NCI-H748 (cell line): ENCODE data around the gene CELSR2.

Experiments
- DNase-seq: peaks from one replicate; lab custom pipeline; 2025; ENCODE audit not compliant: unreplicated experiment; lab: John Stamatoyannopoulos, UW

Gene CELSR2

DNA sequence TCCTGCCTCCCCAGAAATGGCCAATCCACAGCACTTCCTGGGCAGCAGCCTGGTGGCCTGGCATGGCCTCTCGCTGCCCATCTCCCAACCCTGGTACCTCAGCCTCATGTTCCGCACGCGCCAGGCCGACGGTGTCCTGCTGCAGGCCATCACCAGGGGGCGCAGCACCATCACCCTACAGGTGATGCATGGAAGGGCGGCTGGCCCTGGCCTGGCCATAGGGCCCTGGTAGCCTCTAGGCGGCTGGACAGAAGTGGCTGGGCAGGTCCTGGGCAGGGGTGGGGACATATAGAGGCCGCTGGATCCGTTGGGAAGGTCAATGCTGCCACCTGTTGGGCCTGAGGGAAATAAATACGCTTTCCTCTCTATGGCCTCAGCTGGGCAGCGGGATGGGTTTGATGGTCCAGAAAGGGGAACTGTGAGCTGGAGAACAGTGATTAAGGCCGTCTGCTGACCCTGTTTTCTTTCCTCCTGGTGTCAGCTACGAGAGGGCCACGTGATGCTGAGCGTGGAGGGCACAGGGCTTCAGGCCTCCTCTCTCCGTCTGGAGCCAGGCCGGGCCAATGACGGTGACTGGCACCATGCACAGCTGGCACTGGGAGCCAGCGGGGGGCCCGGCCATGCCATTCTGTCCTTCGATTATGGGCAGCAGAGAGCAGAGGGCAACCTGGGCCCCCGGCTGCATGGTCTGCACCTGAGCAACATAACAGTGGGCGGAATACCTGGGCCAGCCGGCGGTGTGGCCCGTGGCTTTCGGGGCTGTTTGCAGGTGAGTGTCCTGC is 14.4 kb downstream of the CELSR2 start:
- peak; percentile 84 for DNase-seq

DNA sequence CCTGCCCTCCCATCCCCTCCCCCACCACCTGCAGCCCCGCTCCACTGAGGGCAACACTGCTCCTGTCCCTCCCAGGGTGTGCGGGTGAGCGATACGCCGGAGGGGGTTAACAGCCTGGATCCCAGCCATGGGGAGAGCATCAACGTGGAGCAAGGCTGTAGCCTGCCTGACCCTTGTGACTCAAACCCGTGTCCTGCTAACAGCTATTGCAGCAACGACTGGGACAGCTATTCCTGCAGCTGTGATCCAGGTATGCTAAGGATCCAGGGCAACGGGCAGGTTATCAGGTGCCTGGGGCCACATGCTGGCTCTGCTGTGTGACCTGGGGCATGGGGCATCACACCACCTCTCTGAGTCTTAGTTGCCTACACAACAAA is 15.0 kb downstream of the CELSR2 start:
- DNase-seq = no peak

DNA sequence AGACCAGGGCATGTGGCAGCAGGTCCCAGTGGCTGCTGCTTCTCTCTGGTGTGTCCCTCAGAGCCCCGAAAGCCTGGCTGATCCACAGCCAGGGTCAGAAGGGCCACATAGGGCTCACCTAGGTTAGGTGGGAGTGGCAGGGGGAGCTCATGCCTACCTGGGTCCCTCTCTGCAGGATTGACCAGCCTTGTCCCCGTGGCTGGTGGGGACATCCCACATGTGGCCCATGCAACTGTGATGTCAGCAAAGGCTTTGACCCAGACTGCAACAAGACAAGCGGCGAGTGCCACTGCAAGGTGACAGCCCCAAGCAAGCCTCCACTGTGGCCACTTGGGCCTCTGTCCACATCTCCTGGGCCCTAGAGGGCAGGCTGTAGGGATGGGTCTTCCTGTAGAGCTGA is 15.7 kb downstream of the CELSR2 start:
- DNase-seq = no peak

- no peak for DNase-seq
These were observed 16.5 kb downstream of the CELSR2 start for GRCh38 chr1:109265741-109266330.

DNA sequence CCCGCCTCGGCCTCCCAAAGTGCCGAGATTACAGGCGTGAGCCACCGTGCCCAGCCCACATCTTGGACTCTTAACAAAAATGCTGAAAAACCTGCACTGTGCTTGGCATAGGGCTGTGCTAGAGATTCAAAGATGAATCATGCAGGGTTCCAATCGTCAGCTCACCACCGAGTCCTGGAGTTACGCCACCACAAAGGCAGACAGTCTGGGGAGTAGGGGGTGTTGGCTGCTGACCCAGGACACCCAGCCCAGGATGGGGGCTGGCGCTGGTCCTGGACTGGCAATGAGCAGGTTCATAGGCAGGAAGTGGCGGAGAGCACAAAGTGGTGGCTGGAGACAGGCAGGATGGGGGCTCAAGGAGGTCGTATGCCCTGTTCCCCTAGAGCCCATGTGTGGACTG is 17.6 kb downstream of the CELSR2 start:
- DNase-seq = no peak

GRCh38 chr1:109267743-109268300 is 18.5 kb downstream of the CELSR2 start:
- DNase-seq = no peak

- DNase-seq = no peak
These were observed 19.3 kb downstream of the CELSR2 start for GRCh38 chr1:109268431-109269211.

DNA sequence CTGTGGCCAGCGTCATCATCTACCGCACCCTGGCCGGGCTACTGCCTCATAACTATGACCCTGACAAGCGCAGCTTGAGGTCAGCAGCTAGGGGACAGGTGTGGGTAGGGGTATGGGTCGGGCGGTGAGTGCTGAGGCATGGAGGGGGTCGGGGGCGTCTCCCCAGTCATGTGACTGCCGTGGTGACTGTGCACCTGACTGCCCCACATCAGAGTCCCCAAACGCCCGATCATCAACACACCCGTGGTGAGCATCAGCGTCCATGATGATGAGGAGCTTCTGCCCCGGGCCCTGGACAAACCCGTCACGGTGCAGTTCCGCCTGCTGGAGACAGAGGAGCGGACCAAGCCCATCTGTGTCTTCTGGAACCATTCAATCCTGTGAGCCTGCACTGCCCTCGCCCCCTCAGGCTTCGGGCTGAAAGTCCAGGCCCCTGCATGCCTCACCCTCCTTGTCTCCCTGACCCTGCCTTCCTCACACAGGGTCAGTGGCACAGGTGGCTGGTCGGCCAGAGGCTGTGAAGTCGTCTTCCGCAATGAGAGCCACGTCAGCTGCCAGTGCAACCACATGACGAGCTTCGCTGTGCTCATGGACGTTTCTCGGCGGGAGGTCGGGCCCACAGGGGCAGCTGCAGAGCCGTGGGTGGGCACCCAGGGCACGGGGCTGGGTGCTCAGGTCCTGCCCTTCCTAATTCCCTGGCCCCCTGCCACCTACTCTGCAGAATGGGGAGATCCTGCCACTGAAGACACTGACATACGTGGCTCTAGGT is 20.1 kb downstream of the CELSR2 start:
- DNase-seq = no peak

GRCh38 chr1:109269981-109270622 is 20.8 kb downstream of the CELSR2 start:
- DNase-seq = no peak

DNA sequence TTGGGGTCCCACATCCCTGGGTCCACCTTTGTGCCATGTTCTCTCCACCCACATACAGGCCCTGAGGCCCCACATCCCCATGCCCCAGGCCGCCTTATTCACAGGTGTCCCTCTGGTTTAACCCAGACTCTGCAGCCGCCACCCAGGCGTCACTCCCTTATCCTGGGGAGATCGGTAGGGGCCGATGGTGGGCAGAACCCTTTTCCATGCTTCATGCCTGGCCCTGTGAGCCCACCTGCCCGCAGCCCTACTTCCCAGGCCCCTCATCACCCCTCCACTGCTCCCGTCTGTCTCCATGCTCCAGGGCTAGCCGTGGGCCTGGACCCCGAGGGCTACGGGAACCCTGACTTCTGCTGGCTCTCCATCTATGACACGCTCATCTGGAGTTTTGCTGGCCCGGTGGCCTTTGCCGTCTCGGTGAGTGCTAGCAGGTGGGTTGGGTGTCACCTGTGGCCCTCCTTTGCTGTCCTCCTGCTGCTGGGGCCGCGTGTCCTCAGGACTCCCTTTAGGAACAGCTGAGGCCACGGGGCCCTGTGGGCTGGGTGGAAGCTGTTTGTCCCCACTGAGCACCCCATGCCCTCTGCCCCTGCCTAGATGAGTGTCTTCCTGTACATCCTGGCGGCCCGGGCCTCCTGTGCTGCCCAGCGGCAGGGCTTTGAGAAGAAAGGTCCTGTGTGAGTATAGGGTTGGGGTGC is 21.4 kb downstream of the CELSR2 start:
- DNase-seq = no peak

- no peak for DNase-seq
These were observed 22.1 kb downstream of the CELSR2 start for GRCh38 chr1:109271458-109271857.

- DNase-seq = no peak
These were observed 22.9 kb downstream of the CELSR2 start for GRCh38 chr1:109272021-109272799.

GRCh38 chr1:109272831-109273547 is 23.6 kb downstream of the CELSR2 start:
- no peak for DNase-seq

DNA sequence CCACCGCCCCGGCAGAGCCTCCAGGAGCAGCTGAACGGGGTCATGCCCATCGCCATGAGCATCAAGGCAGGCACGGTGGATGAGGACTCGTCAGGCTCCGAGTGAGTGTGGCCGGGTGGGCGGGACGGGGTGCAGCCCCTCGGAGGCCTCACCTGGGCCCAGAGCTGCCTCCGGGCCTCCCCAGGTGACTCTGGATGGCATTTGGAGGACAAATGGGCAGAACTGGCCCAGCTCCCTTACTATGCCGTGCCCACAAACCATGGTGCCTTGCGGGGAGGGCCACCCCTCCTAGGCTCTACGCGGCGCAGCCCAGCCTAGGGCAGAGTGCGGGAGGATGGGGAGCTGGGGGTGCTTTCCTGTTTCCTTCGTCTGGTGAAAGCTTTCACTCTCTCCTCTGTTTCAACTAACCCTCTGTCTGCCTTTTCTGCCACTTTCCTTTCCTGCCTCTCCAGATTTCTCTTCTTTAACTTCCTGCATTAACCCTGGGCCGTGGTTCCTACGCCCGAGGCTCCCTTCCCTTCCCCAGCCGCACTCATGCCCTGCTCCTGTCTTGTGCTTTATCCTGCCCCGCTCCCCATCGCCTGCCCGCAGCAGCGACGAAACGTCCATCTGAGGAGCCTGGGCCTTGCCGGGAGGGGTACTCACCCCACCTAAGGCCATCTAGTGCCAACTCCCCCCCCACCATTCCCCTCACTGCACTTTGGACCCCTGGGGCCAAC is 24.4 kb downstream of the CELSR2 start:
- no peak for DNase-seq

GRCh38 chr1:109274533-109275476 is 25.5 kb downstream of the CELSR2 start:
- DNase-seq = peak; percentile 50

DNA sequence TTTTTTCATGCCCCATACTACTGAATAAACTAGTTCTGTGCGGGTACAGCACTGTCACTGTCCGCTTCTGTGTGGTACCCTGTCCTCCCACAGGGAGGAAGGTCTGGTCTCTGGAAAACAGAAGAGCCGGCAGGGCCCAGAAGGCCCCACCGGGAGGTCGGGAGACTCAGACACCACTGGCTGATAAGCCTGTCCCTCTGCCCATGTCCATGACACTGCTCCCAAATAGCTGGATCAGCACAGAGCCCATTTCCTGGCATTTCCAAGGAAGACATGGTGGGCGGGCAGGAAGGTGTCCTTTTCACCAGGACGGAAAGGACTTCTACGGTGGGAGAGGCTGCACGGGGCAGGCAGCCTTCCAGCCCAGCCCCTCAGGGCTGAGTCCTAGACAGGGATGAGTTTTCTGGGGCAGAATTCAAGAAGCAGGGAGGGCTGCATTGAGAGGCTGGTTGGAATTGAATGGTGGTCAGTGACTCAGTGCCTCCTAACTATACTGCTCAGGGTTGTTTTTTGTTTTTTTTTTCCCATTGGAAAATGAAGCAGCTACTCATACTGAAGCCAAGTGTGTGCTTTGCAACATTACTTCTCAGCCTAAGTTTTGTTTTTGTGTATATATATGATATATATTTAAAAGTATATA is 26.5 kb downstream of the CELSR2 start:
- DNase-seq = no peak
